HL-60/S4 treated with retinoic acid at 250 ng/mL for 4 days and 3 days (cell line): ENCODE measurements around the gene CREBRF.
"Not testable (repeated sequence)": the region's sequence is repeated elsewhere in the genome, so short reads cannot be mapped to it uniquely, and the experiment has no call there.

ENCODE experiments used
- in situ Hi-C: fragments of 300-500 bp; cut with MboI; formaldehyde crosslinking; loops from 2 replicates; pipeline ENCODE4 v1.7.0; 2022; ENCODE audit warnings: low sequenced_read_pairs

Gene CREBRF, protein sequence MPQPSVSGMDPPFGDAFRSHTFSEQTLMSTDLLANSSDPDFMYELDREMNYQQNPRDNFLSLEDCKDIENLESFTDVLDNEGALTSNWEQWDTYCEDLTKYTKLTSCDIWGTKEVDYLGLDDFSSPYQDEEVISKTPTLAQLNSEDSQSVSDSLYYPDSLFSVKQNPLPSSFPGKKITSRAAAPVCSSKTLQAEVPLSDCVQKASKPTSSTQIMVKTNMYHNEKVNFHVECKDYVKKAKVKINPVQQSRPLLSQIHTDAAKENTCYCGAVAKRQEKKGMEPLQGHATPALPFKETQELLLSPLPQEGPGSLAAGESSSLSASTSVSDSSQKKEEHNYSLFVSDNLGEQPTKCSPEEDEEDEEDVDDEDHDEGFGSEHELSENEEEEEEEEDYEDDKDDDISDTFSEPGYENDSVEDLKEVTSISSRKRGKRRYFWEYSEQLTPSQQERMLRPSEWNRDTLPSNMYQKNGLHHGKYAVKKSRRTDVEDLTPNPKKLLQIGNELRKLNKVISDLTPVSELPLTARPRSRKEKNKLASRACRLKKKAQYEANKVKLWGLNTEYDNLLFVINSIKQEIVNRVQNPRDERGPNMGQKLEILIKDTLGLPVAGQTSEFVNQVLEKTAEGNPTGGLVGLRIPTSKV

DNA sequence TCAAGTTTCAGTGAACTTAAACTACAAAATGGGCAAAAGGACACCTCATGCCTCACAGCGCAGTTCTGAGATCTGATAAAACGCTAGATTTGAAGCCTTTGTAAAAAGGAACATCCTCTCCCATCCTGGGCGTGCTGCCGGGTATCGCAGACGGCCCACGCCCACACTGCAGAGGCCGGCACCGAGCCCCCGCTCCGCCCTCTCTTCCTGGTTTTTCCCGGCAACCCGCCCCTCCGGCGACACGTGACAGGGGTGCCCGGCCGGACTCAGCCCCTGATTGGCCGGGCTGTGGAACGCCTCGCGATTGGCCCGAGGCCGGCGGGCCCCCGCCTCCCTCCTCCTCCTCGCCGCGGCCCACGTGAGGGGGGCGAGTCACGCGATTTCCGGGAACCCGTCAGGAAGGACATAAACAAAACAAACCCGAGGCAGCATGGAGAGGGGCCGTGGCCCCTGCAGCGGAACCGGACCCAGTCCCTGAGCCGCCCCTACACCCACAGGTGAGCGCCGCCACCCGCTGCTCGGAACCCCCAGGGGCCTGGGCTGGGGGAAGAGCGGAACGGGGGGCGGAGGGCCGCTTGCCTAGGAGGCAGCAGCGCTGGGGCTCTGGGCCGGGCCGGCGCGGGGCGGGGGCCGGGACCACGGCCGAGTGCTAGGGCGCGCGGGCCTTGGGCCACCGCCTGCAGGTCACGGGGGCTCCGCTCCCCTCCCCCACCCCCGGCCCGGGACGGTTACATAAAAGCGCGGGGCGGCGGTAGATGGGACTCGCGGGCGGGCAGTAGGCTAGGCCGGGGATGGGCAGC, at the start of gene CREBRF:
Gene CREBRF, plus strand, starts transcription at position 370 of the 800 bp plus-strand sequence. CDS start 24,424 bp downstream, outside the sequence.
- in situ Hi-C loops, result no loop called here

DNA sequence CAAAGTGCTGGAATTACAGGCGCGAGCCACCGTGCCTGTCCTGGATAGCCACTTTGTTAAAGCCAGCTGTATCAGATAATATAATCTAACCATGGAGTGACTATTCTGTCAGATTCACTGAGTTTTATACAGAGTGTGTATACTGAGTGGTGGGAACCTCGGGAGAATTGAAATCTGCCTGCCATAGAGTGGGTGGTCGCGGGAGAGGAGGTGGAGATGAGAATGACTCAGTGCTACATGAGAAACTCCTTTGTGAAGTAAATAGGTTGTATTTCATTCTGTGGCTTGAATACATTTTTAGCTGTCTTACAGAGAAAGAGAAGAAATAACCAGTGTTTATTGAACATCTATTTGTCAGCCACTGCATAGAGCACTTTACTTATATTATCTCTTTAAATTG, 46.1 kb upstream of the CREBRF start:
- in situ Hi-C loops, result no loop called here

DNA sequence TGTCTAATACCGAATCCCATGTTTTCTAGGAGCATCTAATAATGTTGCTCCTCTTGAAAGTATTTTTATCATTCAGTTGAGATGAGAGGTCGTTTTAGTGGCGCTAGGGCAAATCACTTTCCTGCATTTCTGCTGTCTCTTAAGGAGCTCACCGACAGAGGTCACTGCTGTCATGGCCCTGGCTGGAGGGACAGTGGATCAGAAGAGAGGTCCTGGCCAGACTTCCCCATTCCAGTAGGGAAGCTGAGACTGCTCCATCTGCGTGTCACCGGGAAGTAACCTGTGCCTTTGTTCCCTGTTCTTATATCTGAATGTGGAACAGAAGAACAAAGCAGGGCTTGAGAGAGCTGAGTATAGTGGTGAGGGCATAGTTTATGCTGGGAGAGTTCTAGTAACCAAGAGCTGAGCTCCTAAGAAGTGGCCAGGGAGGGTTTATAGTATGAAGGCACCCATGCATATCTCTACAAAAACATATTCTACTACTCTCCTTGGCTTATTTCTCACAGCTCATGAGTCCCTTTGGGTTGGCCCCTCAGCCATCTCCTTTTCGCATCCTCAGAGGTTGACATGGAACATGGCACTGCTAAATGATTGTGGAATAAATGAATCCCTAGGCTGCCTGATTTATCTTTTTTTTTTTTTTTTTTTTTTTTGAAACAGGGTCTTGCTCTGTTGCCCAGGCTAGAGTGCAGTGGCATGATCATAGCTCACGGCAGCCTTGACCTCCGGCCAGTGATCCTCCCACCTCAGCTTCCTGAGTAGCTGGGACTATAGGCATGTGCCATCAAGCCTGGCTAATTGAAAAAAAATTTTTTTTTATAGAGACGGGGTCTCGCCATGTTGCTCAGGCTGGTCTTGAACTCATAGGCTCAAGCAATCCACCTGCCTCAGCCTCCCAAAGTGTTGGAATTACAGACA, 45.3 kb upstream of the CREBRF start:
- in situ Hi-C loops, result no loop called here

DNA sequence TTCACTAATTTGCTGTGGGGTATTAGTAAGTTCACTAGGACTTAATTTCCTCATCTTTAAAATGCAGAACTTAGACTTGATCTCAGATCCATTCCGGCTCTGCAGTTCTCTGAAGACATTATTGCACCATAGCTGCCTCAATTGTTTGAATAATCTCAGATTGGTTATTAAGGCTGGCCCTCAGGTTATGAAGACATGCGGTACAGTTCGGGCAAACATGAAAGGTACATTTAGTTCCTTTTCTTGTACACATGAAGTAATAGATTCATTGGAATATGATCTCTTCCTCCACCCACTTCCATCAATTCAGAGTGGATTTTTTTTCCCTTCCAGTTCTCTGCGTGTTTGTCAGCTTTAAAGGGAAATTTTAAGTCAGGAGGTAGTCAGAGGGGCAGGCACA, 44.6 kb upstream of the CREBRF start:
- in situ Hi-C loops, result no loop called here

DNA sequence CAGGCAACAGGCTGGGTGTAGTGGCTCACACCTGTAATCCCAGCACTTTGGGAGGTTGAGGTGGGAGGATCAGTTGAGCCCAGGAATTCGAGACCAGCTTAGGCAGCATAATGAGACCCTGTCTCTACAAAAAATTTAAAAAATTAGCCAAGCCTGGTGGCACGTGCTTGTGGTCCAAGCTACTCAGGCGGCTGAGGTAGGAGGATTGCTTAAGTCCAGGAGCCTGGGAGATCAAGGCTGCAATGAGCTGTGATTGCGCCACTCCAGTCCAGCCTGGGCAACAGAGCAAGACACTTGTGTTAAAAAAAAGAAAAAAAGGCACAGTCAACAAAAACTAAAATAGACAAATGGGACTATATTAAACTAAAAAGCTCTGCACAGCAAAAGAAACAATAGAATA, 43.3 kb upstream of the CREBRF start:
- in situ Hi-C loops, result no loop called here

DNA sequence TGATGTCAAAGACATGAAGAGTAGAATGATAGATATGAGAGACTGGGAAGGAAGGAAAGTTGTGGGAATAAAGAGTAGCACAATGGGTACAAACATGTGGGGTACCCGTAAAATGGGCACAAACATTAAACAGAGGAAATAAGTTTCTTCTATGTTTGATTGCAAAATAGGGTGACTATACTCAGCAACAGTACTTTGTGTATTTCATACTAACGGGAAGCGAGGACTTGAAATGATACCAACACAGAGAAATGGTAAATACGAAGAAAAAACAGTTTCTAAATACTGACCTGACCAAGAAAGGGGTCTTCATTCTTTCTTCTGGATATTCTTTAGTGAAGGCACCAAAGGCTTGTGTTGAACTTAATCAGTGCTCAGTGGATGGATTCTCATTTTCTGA, 41.5 kb upstream of the CREBRF start:
- in situ Hi-C loops, result no loop called here

DNA sequence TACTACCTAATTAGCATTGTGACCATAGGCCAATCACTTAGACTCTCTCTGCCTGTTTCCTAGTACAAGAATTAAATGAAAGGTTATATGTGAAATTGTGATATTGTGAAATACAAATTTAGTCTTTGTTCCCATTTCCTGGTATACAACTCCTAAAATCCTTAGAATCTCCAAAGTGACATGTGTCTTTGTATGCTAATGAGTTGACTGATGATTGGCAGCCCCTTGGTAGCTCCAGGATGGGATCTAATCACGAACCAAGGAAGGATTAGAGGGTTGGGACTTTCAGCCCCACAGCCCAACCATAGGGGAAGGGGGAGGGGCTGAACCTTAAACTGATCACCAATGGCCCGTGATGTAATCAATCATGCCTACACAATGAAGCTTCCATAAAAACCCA, 41.0 kb upstream of the CREBRF start:
- in situ Hi-C loops, result no loop called here

DNA sequence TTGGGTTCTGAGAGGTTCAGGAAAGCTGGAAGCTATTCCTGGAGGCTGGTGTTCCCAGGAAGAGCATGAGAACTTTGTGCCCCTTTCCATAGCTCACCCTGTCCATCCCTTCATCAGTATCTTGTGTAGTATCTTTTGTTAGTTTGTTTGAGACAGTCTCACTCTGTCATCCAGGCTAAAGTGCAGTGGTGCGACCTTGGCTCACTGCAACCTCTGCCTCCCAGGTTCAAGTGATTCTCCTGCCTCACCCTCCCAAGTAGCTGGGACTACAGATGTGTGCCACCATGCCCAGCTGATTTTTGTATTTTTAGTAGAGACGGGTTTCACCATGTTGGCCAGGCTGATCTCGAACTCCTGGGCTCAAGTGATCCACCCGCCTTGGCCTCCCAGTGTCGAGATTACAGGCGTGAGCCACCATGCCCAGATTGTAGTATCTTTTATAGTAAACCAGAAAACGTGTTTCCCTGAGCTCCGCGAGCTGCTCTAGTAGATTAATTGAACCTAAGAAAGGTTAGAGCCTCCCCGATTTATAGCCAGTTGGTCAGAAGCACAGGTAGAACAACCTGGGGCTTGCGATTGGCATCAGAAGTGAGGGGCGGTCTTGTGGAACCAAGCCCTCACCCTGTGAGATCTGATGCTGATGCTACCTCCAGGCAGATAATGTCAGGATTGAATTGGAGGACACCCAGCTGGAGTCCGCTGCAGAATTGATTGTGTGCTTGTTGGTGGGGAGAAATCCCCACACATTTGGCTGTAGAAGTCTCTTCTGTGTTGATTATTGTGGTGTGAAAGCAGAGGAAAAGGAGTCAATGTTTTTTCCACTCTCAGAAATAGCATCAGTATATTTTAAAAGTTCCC, 40.3 kb upstream of the CREBRF start:
- in situ Hi-C loops, result no loop called here

DNA sequence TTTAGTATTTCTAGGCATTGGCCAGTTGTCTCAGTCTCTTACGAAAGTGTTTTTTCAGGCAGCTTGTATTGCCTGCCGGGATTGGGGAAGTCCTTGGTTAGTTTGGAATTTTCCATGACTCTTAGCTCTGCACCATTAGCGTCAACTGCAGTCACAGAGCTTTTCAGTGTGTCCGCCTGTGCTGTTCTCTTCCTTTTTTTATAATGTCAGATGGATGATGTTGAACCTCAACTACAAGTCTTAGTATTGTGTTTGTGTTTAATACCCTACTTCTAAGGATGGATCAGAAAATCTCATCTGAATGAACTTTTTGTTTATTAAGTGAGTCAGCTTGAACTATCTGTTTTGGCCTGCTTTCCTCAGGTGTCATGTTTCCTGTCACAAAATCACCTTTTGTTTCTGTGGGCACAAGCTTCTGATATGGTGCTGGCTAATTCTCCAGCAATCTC, 39.5 kb upstream of the CREBRF start:
- in situ Hi-C loops, result no loop called here

DNA sequence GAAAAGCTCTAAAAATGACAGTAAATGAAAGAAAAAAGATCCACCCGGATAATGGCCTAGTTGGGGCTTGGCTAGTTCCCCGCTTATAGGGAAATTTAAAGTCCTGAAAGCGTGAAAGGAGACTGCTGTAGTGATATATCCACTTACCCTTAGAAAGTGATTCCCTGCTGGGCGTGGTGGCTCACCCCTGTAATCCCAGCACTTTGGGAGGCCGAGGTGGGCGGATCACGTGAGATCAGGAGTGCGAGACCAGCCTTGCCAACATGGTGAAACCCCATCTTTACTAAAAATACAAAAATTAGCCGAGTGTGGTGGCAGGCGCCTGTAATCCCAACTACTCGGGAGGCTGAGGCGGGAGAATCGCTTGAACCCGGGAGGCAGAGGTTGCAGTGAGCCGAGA, 39.1 kb upstream of the CREBRF start:
- in situ Hi-C loops, result not testable (repeated sequence)

DNA sequence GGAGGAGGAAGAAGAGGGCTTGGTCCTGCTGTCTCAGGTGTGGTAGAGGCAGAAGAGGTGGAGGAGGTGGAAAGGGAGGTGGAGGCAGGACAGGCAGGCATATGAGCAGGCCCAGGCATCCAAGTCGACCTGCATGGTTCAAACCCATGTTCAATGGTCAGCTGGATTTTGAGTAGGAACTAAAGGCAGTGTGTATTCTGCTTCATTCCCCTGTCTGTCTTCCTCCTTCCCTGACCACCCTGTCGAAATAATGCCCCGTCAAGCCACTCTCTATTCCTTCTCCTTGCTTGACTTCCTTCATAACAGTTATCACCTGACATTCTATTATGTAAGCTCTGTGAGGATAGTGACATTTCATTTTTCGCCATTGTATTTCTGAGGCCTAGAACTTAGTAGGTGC, 37.8 kb upstream of the CREBRF start:
- in situ Hi-C loops, result no loop called here

DNA sequence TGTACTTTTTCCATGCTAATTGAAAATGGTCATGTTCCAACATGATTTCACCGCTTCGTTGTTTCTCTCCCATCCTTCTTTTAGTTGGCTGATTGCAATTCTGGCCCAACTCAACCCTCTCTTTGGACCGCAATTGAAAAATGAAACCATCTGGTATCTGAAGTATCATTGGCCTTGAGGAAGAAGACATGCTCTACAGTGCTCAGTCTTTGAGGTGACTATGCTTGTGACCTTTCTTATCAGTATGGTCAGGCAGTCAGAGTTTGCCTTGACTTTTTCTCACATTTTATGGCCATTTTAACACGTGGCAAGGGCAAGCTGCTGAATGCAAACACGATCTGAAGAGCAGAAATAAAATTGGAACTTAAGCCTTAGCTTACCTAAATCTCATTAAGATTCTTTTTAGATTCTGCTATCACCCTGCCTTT, 36.0 kb upstream of the CREBRF start:
- in situ Hi-C loops, result no loop called here

DNA sequence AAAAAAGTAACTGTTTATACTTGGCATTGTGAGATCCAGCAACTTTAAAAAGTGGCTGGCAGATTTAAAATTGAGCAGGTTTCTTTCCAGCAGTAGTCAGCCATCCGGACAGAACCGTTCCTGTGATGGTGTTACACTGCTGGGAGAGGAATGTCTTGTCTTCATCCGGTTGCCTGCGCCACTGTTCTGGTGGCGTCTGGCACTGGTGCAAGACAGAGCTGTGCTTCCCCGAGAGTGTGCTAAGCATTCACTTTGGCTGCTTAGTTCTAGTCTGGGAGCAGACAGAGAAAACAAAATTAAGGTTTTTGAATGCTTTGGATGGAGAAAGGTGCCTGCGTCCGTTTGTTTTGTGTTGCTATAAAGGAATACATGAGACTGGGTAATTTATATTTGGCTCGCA, 35.5 kb upstream of the CREBRF start:
- in situ Hi-C loops, result no loop called here

DNA sequence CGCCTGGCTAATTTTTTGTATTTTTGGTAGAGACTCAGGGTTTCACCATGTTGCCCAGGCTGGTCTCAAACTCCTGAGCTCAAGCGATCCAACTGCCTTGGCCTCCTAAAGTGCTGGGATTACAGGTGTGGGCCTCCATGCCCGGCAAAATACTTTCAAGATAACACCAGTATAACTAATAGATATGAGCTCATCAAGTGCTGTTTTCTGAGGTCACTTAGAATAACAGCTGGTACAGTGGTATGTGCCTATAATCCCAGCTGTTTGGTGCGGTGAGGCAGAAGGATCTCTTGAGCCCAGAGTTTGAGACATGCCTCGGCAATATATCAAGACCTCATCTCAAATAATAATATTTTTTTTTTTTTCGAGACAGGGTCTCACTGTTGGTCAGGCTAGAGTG, 30.5 kb upstream of the CREBRF start:
- in situ Hi-C loops, result no loop called here

DNA sequence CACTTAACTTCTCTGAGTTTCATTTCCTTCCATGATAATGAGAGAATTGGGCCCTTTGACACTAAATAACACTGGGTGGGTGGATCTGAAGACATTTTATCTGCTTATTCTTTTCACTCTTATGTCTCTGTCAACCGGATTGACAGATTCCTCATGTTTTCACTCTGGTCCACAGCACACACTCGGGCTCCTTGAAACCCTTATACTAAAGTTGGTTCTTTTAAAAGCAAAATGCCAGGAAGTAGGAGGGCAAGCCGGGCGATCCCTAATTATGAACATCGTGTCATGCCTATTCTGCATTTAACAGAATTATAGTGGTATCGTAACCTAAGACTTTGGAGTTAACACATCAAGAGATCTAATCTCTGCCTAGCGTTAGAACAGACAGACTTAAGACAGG, 28.2 kb upstream of the CREBRF start:
- in situ Hi-C loops, result no loop called here

DNA sequence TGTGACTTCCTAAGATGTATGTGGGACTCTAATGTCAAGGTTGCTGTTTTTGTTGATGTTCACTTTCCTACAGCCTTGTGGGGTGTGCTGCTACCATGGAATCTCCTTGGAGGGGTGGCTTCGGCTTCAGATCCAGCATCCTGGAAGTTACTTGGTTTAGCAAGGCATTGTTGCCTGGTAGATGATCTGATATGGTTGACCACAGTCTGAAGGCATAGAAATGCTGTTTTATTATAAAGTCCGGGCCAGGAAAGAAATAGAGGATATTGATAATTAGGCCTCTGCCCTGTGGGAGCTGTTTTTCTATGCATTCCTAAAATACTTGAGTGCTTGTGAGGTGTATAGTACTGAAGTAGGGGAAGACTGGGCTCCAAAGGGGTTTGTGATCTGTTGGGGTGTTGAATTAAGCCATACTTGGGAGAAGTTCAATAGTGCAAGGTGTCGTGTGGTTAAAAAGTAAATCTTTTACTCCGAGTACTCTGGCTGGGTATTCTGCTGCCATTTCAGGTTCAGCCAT, 27.3 kb upstream of the CREBRF start:
- in situ Hi-C loops, result no loop called here

DNA sequence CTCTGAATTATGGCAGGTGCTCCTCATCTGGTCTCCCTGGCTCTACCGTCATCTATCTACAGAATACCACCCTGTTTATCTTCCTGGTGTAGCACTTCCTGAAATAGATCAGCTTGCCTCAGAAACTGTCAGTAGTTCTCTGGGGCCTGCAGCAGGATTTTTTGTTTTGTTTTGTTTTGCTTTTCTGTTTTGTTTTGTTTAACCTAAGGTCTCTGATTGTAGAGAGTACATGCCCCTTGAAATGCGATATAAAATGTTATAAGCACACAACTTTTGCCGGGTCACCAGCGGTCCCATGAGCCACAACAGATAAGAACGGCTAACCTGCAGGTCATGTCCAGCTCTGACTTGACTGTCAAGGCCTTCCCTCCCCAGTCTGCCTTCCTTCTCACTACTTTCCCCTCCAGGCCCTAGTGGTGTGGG, 26.6 kb upstream of the CREBRF start:
- in situ Hi-C loops, result no loop called here

DNA sequence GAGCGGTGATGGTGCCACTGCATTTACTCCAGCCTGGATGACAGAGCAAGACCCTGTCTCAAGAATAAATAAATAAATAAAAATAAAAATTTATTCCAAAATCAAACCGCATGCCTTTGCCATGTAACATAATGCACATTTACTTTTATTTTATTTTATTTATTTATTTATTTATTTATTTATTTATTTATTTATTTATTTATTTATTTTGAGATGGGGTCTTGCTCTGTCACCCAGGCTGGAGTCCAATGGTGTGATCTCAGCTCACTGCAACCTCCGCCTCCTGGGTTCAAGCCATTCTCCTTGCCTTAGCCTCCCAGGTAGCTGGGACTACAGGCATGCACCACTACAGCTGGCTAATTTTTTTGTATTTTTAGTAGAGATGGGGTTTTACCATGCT, 24.1 kb upstream of the CREBRF start:
- in situ Hi-C loops, result not testable (repeated sequence)

DNA sequence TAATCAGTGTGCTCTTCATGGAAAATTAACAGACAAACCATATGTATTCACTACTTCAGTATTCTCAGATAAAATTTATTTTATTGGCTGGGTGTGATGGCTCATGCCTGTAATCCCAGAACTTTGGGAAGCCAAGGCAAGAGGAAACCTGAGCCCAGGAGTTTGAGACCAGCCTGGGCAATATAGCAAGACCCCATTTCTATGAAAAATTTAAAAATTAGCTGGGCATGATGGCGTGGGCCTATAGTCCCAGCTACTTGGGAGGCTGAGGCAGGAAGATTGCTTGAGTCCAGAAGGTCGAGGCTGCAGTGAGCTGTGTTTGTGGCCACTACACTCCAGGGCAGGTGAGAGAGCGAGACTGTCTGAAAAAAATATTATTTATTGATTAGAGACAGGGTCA, 23.4 kb upstream of the CREBRF start:
- in situ Hi-C loops, result no loop called here
